ENCODE data around the gene TMC8.
A peak's percentile ranks its signal among the peaks of the same experiment; 100 is the strongest.
"Not testable (repeated sequence)": the region's sequence is repeated elsewhere in the genome, so short reads cannot be mapped to it uniquely, and the experiment has no call there.

The TMC8 gene

GRCh38 chr17:78138204-78139060 is 7.9 kb downstream of the TMC8 start:
- DNase-seq: no peak

GRCh38 chr17:78139861-78140168 is 9.2 kb downstream of the TMC8 start:
- not testable (repeated sequence) for DNase-seq

DNA sequence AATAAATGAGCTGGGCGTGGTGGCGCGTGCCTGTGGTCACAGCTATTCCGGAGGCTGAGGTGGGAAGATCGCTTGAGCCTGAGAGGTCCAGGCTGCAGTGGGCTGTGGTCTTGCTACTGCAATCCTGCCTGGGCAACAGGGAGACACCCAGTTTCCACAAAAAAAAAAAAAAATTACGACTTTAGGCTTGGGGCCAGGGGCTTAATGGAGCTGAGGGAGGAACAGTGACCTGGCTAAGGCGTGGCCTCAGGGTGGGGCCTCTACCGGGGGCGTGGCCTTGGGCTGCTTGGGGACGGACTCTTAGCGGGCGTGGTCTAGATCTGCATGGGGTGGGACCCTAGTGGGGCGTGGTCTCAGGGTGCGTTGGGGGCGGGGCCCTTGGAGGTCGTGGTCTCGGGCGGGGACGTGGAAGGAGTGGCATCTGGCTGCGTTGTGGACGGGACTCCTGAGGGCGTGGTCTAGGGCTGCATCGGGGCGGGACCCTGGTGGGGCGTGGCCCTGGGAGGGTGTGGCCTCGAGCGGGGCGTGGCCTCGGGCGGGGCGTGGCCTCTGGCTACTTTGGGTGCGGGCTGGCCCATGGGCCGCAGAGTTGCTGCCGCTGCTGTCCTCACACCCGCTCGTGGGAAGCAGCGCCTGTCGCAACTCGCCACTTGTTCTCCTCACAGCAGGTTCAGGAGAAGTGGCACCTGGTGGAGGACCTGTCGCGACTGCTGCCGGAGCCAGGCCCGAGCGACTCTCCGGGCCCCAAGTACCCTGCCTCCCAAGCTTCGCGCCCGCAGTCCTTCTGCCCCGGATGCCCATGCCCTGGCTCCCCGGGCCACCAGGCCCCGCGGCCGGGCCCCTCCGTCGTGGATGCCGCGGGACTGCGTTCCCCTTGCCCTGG is 9.8 kb downstream of the TMC8 start:
- DNase-seq: peak; percentile 94

GRCh38 chr17:78141437-78142118 is 11.0 kb downstream of the TMC8 start:
- DNase-seq: no peak

DNA sequence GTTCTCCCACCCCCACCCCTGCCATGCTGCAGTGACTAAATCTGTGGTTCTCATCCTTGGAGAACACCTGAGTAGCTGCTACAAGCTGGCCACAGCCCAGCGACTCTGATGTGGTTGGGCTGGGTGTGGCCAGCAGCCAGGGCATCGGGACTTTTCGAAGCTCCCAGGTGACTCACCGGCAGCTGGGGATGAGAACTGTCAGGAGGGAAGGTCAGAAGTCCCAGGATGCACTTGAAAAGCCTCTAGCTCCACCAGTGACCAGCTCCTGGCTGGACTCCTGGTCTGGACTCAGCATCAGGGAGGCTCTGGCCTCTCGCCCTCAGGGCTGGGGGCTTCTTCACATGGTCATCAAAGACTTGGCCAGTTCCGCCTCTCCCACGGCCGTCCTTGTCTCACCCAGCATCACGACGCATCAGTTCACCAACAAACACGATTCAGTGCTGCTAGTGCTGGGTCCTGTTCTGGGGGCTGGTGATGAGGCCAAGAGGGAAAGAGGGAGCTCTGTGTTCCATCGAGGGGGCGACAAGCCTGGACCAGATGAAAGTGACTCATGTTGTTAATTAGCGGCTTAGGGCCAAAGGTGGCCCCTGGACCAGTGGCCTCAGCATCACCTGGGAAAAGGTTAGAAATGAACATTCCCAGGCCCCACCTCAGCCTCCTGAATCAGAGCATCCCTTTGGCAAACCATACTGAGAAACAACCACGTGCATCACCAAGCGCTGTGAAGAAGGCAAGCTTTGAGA is 11.7 kb downstream of the TMC8 start:
- DNase-seq: no peak

- no peak for DNase-seq
Measured at GRCh38 chr17:78143214-78144146, 12.9 kb downstream of the TMC8 start.

GRCh38 chr17:78144147-78144719 is 13.7 kb downstream of the TMC8 start:
- no peak for DNase-seq

GRCh38 chr17:78144736-78145641 is 14.4 kb downstream of the TMC8 start:
- DNase-seq: no peak

DNA sequence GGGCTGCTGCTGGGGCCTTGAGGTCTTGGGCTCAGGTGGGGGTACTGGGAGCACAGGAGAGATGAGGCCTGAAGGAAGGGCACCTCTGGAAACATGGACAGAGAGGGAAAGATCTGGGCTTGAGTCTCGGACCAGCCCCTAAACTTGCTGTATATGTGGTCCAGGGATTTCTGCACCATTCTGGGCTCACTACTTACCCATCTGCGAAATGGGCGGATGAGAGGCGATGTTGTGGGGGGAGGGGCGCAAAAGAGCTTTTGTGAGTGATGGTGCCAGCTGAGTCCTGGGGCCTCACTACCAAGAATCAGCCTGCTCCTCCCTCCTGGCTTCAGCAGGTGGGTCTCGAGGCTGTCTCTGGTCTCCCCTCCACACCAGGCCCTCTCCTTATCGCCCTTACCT is 15.9 kb downstream of the TMC8 start:
- no peak for DNase-seq

DNA sequence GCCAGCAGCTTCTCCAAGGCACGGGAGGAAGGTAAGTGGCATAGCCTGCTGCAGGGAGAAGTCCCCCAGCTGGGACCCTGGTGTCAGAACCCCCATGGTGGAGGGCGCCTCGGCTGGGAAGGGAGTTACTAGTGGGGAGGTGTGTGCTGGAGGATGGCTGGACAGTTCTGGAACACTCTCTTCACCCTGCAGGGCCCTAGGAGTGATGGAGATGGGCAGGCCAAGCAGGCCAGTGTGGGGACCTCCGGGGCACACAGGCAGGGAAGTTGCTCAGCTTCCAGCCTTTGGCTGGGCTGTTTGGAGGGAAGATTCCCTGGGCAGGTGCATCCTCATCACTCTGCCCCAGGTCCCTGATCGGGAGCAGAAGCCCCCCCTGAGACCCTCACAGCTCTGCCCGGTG is 16.3 kb downstream of the TMC8 start:
- DNase-seq: no peak

DNA sequence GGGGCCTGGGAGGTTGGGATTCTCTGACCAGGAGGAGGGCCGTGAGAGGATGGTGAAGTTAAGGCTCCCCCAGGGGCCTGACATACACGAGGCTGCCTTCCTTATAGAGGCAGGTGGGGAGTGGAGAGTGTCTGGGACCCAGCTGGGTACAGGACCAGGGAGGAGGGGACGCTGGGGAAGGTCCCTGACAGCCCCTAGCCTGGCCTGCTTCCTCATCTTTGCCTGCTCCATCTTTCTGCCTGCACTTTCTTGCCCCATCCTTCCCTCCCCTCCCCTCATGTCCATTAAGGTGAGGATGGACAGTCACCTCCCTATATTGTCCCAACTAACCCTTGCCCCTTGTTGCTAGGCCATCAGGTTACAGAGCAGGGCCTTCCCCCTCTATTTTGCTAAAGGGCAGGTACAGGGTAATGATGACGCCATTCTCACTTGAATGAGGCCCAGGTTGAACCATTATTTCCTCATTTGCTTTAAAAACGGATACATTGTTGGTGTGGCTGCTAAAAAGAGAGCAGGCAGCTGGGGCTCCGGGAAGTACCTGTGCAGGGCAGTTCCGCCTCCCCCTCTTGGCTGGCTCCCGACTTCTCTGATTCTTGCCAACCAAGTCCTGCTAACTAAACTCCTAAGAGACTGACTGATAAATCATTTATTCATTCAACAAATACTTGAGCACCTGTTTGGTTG is 16.9 kb downstream of the TMC8 start:
- DNase-seq: no peak

DNA sequence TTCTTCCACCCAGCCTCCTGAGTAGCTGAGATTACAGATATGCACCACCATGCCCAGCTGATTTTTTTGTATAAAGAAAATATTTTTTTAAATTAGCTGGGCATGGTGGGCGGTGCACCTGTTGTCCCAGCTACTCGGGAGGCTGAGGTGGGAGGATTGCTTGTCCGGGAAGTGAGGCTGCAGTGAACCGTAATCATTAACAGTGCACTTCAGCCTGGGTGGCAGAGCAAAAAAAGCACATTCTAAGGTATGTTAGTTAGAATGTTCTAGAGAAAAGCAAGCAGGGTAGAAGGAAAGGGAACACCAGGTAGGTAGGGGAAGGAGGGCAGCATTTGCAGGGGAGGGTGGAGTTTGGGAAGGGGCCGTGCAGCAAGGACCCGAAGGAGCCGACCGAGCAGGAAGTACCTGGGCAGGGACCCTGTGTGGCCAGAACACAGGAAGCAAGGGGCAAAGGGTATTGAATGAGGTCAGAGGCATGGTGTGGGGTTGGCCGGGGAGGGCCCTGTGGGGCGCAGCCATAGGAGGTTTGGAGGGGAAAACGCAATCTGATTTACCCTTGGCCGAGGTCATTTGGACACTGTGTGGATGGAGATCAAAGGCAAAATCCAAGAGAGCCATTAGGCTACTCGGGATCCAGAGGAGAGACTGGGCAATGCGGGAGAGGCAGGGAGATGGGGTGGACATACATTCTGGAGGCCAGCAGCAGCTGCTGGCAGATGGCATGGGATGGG is 17.9 kb downstream of the TMC8 start:
- DNase-seq: no peak

- no peak for DNase-seq
Measured at GRCh38 chr17:78151514-78152008, 21.0 kb downstream of the TMC8 start.

DNA sequence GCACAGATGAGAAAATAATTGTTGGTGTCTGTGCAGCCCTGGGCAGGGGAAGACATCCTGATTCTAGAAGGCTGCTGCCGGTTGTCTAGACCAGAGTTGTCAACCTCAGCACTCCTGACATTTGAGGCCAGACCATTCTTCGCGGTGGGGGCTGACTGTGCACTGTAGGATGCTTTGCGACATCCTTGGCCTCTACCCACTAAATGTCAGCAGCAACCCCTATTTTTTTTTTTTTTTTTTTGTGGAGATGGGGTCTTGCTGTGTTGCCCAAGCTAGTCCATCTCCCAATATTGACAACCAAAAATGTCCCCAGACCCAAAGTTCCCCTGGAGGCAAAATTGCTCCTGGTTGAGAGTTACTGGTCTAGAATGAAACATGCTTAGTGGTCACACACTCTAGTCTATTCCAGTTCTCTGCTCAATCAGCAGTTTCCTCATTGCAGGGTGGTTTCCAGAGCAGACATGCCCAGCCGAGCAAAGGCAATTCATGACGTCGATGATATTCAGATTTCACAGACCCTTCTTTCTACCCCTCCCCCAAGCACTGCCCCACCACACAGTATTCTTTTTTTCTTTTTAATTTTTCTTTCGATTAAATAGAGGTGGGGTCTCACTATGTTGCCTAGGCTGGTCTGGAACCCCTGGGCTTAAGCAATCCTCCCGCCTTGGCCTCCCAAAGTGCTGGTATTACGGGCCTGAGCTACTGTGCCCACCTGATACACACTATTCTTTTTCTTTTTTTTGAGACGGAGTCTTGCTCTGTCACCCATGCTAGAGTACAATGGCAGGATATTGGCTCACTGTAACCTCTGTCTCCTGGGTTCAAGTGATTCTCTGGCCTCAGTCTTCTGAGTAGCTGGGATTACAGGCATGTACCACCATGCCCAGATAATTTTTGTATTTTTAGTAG is 24.6 kb downstream of the TMC8 start:
- no peak for DNase-seq

DNA sequence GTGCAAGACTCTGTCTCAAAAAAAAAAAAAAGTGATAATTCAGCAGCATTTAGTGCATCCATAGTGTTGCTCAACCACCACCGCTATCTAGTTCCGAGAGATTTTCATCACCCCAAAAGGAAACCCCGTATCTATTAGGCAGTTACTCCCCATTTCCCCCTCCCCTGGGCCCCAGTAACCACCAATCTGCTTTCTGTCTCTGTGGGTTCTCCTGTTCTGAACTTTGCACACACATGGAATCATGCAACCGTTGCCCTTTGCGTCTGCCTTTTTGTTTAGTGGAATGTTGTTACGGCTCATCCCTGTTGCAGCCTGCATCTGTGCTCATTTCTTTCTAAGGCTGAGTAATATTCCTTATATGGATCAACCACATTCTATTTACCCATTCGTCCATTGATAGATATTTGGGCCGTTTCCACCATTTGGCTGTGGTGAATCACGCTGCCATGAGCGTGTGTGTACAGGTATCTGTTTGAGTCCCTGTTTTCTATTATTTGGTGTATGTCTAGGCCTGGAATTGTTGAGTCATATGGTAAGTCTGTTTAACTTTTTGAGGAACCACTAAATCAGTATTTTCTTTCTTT is 29.1 kb downstream of the TMC8 start:
- DNase-seq: no peak

- no peak for DNase-seq
Measured at GRCh38 chr17:78163881-78164747, 33.5 kb downstream of the TMC8 start.
